COLO668 (cell line): ENCODE results near the gene DTNB.

Source experiments
- DNase-seq: peaks from one replicate; lab custom pipeline; 2025; ENCODE audit not compliant: unreplicated experiment; lab: John Stamatoyannopoulos, UW

DTNB gene

GRCh38 chr2:25592766-25593292 is 80.5 kb downstream of the DTNB start:
- no peak for DNase-seq

- no peak for DNase-seq
Measured at GRCh38 chr2:25590921-25591505, 82.4 kb downstream of the DTNB start.

GRCh38 chr2:25589676-25590205 is 83.6 kb downstream of the DTNB start:
- no peak for DNase-seq

- DNase-seq, result no peak
Measured at GRCh38 chr2:25588576-25588975, 84.8 kb downstream of the DTNB start.

- no peak for DNase-seq
Measured at GRCh38 chr2:25587361-25587760, 86.0 kb downstream of the DTNB start.

- no peak for DNase-seq
Measured at GRCh38 chr2:25586726-25587144, 86.6 kb downstream of the DTNB start.

- DNase-seq, result no peak
Measured at GRCh38 chr2:25585189-25585588, 88.2 kb downstream of the DTNB start.

GRCh38 chr2:25582077-25582830 is 91.1 kb downstream of the DTNB start:
- DNase-seq, result no peak

GRCh38 chr2:25576596-25576995 is 96.8 kb downstream of the DTNB start:
- no peak for DNase-seq

- no peak for DNase-seq
Measured at GRCh38 chr2:25572638-25573037, 100.7 kb downstream of the DTNB start.

GRCh38 chr2:25570161-25570845 is 103.1 kb downstream of the DTNB start:
- DNase-seq, result no peak

- no peak for DNase-seq
Measured at GRCh38 chr2:25567406-25567805, 106.0 kb downstream of the DTNB start.

GRCh38 chr2:25566694-25567093 is 106.7 kb downstream of the DTNB start:
- no peak for DNase-seq

- no peak for DNase-seq
Measured at GRCh38 chr2:25566094-25566493, 107.3 kb downstream of the DTNB start.

- DNase-seq, result no peak
Measured at GRCh38 chr2:25561136-25561850, 112.1 kb downstream of the DTNB start.

GRCh38 chr2:25559148-25559547 is 114.2 kb downstream of the DTNB start:
- no peak for DNase-seq

GRCh38 chr2:25558262-25558661 is 115.1 kb downstream of the DTNB start:
- DNase-seq, result no peak

GRCh38 chr2:25557179-25558036 is 116.0 kb downstream of the DTNB start:
- no peak for DNase-seq

GRCh38 chr2:25552318-25552717 is 121.1 kb downstream of the DTNB start:
- DNase-seq, result no peak

GRCh38 chr2:25551316-25551715 is 122.1 kb downstream of the DTNB start:
- no peak for DNase-seq
